Esophagus muscularis mucosa (tissue), 3 donors: ENCODE results near the gene QSOX2.

ENCODE experiments used
- POLR2A ChIP-seq: fragments of 450-650 bp; IDR thresholded peaks from one replicate; pipeline ENCODE4 v1.6.1; 2017; ENCODE audit warnings: antibody characterized with exemption, moderate library complexity, mild to moderate bottlenecking, low read depth
- POLR2AphosphoS5 ChIP-seq, 2 donors: sonication (generic); formaldehyde crosslinking; IDR thresholded peaks; one replicate each; pipeline ENCODE4 v1.6.1; 2017; ENCODE audit warnings: antibody characterized with exemption in 2 of 2
- TF ChIP-seq, protein P1 (sequence below), 3 experiments: fragments of 200-600 bp in 2 of 3; fragments of 450-650 bp in 1 of 3; sonication (generic) in 2 of 3; IDR thresholded peaks; one replicate each; pipeline ENCODE4 v1.5.1; 2017 to 2019; ENCODE audit warnings: antibody characterized with exemption in 3 of 3, mild to moderate bottlenecking in 2 of 3, moderate library complexity in 1 of 3

DNA sequence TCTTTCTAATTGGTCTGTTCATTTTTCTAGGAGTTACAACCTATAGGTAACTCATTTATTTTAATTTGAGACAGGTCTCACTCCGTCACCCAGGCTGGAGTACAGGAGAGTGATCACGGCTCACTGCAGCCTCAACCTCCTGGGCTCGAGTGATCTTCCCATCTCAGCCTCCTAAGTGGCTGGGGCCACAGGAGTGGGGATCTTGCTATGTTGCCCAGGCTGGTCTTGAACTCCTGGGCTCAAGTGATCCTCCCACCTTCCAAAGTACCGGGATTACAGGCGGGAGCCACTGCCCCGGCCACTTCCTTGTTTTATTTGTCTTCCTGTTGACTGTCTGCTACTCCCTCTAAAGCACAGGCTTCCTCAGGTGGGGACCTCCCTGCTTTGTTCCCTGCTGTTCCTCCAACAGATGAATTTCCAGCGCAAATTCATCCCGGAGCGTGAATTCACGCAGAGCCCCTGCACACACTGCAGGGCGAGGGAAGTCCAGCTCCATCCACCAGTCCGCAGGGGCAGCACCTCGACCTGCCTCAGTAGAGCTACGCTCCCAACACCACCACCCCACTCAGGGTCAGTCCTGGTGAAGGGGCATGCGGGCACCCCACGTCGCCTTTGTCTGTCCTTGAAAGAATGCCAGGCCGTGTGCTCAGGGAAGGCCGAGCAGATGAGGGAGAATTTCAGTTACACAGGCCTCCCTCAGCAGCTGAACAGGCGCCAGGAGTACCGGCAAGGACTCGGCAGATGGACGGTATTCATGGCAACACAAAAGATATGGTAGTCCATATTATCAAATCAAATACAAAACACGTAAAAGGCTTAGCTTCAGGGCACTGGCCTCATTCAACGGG lies 6.3 kb downstream of the QSOX2 start:
- TF ChIP-seq, protein P1, sequence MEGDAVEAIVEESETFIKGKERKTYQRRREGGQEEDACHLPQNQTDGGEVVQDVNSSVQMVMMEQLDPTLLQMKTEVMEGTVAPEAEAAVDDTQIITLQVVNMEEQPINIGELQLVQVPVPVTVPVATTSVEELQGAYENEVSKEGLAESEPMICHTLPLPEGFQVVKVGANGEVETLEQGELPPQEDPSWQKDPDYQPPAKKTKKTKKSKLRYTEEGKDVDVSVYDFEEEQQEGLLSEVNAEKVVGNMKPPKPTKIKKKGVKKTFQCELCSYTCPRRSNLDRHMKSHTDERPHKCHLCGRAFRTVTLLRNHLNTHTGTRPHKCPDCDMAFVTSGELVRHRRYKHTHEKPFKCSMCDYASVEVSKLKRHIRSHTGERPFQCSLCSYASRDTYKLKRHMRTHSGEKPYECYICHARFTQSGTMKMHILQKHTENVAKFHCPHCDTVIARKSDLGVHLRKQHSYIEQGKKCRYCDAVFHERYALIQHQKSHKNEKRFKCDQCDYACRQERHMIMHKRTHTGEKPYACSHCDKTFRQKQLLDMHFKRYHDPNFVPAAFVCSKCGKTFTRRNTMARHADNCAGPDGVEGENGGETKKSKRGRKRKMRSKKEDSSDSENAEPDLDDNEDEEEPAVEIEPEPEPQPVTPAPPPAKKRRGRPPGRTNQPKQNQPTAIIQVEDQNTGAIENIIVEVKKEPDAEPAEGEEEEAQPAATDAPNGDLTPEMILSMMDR (IDR thresholded peaks at IDR 0.05) = no peak
- TF ChIP-seq POLR2A = no peak
- TF ChIP-seq POLR2AphosphoS5 (IDR thresholded peaks at IDR 0.05) = no peak
